RKO (cell line): ENCODE data around the gene NAGPA.

Experiments used
- DNase-seq: peaks from one replicate; pipeline ENCODE4 v3.0.0-alpha.2; 2016; ENCODE audit warnings: low spot score

Gene NAGPA

GRCh38 chr16:5027575-5028235 is 6.0 kb downstream of the NAGPA start:
- DNase-seq, result no peak

GRCh38 chr16:5027086-5027485 is 6.6 kb downstream of the NAGPA start:
- DNase-seq, result no peak

DNA sequence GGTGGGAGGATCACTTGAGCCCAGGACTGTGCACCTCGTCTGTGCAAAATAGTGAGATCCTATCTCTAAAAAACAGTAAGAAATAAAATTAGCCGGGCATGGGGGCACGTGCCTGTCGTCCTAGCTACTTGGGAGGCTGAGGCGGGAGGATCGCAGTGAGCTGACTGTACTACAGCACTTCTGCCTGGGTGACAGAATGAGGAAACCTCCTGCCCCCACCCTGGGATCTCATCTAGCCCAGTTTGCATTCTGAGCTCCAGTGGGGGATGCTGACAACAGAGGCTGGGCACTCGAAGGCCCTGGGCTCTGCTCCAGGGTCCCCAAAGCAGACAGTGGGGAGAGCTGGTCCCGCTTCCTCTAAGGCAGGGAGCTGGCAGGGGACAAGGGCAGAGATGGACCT is 7.1 kb downstream of the NAGPA start:
- DNase-seq, result no peak

- no peak for DNase-seq
These were observed 8.5 kb downstream of the NAGPA start for GRCh38 chr16:5025171-5025632.

DNA sequence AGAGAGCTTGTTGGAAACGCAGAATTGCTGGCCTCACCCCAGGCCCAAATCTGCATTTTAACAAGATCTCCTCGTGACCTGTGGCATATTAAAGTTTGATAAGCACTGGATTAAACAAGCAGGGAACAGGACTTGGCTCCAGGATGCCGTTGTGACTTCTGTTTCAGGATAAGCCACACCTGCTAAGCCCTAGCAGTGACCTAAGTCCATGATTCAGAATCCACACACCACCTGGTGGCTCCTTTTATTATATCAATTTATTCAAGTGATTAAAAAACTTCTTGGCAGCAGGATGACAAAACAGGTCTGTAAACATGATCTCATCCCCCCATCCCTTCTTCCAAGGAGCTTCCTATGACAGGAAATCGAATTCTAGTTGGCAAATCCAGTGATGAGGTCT is 9.1 kb downstream of the NAGPA start:
- DNase-seq, result peak; percentile 59

DNA sequence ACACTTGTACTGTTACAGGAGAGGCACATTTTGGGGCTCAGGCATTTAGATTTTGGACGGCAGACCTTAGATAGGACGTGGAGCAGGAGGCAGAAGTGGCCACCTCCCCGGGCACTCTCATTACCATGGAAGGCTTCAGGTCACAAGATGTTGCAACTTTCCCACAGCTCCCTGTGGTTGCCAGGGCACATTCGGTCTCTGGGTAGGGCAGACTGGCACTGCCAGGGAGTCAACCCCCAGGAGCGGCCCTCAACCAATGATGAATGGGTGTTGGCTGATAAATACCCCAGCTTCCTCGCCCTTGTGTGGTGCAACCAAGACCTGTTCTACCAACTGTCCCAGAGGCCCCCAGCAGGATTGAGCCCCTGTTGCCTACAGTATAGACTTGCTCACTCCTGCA is 11.2 kb downstream of the NAGPA start:
- no peak for DNase-seq

- no peak for DNase-seq
These were observed 13.2 kb downstream of the NAGPA start for GRCh38 chr16:5020551-5020950.

DNA sequence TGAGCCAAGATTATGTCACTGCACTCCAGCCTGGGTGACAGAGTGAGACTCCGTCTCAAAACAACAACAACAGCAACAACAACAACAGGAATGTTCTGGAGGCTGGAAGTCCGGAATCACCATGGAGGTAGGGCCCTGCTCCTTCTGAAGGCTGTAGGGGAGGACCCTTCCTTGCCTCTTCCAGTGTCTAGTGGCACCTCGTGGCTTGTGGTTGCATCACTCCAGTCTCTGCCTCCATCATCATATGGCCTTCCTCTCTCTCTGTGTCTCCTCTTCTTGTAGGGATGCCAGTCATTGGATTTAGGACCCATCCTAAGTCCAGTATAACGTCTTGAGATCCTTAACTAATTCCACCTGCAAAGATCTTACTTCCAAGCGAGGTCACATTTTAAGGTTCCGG is 14.0 kb downstream of the NAGPA start:
- no peak for DNase-seq

DNA sequence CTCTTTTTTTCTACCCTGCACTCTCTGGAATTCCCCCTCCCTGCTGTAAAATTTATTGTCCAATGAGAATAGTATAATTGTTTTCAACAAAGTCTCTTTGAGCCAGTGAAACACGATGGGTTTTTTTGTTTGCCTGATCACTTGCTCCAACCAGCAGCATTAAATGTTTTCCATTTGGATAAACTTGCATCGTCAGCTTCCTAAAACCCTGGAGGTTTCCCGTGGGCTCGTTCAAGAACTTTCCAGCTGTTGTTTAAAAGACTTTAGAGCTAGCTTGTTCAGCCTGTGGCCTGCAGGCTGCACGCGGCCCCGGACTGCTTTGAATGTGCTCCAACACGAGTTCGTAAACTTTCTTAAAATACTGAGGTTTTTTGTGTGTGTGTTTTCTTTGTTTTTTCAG is 14.9 kb downstream of the NAGPA start:
- no peak for DNase-seq

GRCh38 chr16:5017678-5017969 is 16.1 kb downstream of the NAGPA start:
- no peak for DNase-seq

DNA sequence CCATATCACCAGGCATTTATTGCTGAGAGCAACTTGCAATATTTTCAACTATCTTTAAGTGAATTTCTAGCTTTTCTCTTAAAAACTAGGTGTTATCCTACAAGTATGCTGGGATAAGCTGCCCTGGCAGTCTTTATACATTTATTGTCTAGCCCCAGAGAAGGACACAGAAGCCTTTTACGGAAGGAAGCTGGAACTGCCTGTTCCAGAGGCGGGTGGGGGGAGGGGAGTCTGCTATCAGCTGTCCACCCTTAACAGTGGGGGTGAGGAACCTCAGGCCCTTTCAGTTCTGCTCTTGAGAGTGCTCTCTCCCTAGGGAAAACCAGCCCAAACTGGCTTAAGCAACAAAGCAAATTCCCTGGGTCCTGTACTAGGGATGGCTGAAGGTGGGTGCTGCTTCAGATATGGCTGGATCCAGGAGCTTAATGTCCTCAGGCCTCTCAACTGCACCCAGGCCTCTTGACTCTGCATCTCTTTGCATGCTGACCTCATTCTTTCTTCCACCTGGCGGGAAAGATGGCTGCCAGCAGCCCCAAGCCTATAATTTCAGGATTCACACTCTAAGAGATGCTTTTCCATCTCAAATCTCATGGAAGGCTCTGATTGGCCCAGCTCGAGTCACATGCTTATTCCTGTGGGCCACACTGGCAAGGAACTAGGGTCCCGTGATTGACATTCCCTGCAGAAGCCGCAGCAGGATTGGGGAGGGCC is 16.6 kb downstream of the NAGPA start:
- no peak for DNase-seq

- DNase-seq, result no peak
These were observed 17.8 kb downstream of the NAGPA start for GRCh38 chr16:5015887-5016286.

- DNase-seq, result no peak
These were observed 18.4 kb downstream of the NAGPA start for GRCh38 chr16:5015351-5015750.

DNA sequence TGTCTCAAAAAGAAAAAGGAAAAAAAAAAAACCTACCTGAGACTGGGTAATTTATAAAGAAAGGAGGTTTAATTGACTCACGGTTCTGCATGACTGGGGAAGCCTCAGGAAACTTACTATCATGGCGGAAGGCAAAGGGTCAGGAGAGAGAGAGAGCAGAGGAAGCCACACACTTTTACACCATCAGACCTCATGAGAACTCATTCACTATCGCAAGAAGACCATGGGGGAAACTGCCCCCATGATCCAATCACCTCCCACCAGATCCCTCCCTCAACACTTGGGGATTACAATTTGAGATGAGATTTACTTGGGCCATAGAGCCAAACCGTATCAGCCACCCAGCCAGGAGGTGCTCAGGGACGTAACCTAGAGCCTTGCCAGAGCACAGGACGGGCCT is 20.8 kb downstream of the NAGPA start:
- DNase-seq, result no peak

GRCh38 chr16:5011637-5012036 is 22.1 kb downstream of the NAGPA start:
- DNase-seq, result no peak

DNA sequence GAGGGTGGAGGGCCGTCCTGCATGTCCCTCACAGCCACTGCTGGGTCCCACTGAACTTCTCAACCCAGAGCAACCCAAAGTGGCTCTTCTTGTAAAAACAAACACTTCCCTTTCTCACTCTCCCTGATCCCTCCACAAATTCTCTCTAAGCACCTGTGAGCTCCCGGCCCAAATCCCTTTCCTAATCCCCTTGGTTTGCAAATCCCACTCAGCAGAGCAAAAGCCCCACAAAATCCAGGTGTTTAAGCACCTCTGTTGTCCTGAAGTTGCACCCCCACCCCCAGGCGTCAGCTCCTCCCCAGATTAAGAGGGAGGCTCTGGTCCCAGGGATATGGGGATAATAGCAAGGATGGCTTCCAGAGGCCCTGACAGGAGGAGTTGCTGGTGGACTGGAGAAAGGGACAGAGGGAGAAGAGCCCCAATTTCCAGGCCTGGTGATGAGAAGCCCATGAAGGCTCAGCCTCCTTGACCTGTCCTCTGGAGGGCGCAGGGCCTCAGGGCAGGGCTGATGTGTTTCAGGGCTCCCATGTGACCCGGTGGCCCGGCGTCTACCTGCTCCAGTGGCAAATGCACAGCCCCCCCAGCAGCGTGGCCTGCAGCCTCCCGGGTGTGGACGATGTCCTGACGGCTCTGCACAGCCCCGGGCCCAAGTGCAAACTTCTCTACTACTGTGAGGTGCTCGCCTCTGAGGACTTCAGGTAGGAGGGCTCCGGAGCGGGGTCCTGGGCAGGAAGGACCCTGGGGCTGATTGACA is 23.0 kb downstream of the NAGPA start:
- DNase-seq, result no peak

GRCh38 chr16:5008311-5008731 is 25.4 kb downstream of the NAGPA start:
- no peak for DNase-seq

- DNase-seq, result no peak
These were observed 26.5 kb downstream of the NAGPA start for GRCh38 chr16:5007256-5007655.

DNA sequence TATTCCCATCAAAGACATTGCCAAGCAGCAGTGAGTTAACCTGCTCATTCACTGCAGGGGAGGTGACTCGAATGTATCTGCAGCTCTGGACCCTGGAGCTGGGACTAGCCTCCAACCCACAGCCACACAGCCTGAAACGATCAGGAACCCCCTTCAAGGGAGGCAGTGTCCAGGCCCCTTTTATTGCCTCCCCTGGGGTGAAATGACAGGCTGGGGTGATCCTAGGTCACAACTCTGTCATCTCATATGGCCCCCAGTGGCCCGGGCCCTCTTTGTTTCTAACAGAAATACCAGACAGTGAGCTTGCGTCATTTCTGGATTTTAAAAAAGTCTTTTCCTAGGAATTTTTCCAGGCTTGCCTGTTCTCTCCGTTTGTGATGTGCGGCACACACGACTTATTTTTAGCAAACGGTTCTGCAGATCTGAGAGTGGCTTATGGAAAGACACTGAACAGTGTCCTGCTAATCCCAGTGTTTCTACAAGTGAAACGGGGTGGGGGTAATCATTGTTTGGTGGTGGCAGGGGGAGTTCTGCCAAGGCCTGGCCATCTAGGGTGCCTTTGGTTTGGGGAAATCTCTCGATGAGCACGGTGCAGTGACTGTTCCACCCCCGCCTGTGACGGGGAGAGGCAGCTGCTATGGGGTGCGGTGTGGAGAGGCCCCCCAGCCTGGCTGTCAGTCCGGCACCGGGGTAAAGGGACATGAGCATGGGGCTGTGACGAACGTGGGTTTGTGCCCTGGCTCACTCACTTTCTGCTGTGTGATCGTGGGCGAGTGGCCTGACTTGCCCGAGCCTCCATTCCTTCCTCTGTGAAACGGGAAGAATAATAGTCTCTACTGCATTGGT is 27.2 kb downstream of the NAGPA start:
- DNase-seq, result no peak

- no peak for DNase-seq
These were observed 27.8 kb downstream of the NAGPA start for GRCh38 chr16:5005916-5006315.

DNA sequence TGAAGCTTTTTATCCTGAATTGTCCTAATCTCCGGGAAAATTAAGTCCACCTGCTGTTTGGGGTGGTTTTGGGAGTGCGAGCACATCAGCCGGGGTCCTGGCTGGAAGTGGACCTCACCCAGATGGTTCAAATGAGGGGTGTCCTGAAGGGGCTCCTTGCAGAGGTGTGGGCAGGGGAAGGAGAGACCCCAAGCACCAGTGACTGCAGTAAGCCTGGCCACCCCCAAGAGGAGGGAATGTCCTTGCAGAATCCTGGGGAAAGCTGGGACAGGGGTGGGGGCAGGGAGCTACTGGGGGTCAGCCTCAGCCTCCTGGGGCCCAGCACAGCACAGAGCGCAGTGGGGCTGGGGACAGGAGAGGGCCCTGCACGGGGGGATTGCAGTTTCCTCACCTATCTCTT is 29.4 kb downstream of the NAGPA start:
- DNase-seq, result no peak

GRCh38 chr16:5003828-5004227 is 29.9 kb downstream of the NAGPA start:
- DNase-seq, result no peak
